Urinary bladder (tissue), 2 donors: ENCODE results near the gene C6. TPM values are rescaled to one million over a fixed set of nuclear protein-coding genes. Genes with fewer than 3 reads are reported as not detected.

Experiments
- polyA plus RNA-seq: library from polyadenylated mRNA; stranded (reverse); fragments of 200-250 nt; gene quantifications from one replicate; pipeline ENCODE4 v1.2.3, GENCODE V29; 2013
- total RNA-seq: library from RNA; depleted of rRNA; stranded (reverse); fragments of >200 nt; gene quantifications from one replicate; pipeline ENCODE4 v1.2.3, GENCODE V29; 2014
- donor health status: healthy.

The C6 gene
- total and polyA plus RNA-seq, 2 donors = 1.1 to 1.4 TPM

Other genes starting within 250 kb of the C6 start
- gene MROH2B, start 142.2 kb downstream of the C6 start, total RNA-seq = not detected
- not detected for gene MROH2B, start 142.2 kb downstream of the C6 start, polyA plus RNA-seq